NCI-H146 treated with DMSO at 0.1 percent for 48 hours (cell line): ENCODE measurements around the gene NEU1.

Experiments used
- DNase-seq: peaks from one replicate; lab custom pipeline; 2025; ENCODE audit not compliant: unreplicated experiment; lab: John Stamatoyannopoulos, UW

The NEU1 gene

DNA sequence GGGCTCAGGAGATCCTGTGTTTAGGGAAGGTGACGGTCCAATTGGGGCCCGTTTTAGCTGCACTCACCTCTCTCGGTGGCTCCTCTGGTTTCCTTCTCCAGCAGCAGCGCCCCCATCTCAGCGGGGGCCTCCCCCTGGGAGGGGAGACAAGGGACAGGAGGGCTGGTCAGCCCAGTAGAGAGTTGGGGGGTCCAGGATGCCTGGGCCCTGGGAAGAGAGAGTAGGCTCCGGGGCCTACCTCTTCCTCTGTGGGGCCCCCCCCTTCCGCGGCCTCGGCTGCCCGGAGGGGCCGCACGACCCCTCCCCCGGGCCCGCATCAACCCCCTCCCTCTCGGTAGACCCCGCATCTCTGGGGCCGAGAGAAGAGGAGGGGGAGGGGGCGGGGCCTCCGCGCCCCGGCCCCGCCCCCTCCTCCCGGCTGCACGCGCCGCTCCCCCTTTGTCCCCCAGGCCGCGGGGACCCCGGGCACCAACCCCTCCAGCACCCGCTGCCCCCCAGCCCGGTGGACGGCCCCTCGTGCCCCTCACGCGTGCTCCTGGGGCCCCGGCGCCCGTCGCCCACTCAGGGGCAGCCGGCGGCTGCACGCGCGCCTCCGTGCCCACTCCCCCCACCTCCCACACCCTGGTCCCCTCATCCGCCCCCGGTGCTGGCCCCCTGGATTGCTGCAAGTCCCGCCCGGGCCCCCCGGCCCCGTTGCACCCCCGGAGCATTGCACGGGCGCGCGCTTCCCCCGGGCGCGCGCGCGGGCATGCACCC, 34.4 kb upstream of the NEU1 start:
- DNase-seq: no peak

GRCh38 chr6:31896493-31896855, 33.9 kb upstream of the NEU1 start:
- no peak for DNase-seq

- no peak for DNase-seq
Observed at GRCh38 chr6:31892821-31893220, 30.2 kb upstream of the NEU1 start.

DNA sequence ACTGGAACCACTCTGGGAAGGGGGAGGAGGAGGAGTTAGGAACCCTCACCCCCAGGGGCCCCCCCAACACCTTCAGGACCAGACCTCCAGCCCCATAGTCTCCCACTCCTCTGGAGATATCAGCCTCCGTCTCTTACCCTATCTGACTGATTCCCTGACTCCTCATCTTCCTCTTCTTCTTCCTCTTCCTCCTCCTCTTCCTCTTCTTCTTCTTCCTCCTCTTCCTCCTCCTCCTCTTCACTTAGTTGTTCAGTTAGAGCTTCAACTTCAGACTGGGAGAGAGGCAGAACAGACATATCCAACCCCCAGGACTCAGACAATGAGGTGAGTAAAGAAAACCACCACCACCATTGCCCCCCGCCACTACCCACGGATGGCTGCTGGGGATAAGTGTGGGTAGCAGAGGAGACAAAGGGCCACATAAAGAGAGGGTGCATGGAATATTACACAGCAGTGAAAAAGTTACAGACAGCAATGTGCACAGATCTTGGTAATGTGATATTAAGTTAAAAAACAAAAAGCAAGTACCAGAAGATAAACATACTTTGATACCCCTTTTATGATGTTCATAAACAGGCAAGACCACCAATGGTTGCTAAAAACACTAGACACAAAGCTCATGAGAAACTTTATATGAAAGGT, 26.8 kb upstream of the NEU1 start:
- no peak for DNase-seq

DNA sequence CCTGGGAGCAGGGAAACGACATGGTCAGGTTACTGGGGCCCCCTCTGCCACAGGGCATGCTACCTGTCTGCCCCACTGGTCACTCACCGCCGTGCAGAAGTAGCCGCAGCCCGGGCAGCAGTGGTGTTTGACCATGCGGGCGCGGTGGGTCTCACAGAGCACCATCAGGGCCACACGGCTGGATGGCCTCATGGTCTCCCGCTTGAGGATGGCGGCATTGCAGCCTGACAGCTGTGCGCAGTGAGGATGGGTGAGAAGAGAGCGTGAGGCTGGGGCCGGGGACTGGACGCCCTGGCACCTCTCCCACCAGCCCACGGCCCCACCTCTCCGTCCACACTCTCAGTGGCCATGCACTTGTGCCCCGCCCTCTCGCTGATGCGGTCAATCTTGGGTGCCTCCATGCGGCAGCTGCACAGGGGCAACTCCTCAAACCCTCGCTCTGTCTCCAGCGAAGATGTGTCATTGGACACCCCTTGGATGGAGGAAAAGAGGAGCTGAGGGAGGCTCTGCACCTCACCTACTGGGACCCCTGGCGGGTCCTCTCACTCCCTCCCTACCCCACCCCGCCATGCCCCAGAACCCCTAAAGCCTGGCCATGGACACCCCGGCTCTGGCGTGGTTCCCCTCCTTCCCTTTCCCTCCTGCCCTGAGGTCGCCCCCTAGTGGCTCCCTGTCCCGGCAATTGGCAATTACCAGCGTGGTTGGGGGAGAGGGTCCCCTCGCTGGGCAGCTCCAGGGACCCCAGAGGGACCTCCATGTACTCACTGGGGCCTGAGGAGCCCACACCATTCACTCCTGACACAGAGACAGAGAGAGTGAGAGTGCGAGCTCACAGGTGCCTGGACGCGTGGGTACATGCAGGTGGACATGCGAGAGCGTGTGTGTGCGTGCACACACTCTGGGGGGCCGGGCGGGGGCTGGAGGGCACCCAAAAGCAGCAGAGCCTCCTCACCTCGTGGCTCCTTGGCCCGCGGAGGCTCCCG, 25.9 kb upstream of the NEU1 start:
- no peak for DNase-seq

- DNase-seq: no peak
Observed at GRCh38 chr6:31887173-31888007, 24.8 kb upstream of the NEU1 start.

GRCh38 chr6:31886541-31886991, 23.9 kb upstream of the NEU1 start:
- no peak for DNase-seq

- no peak for DNase-seq
Observed at GRCh38 chr6:31884528-31885035, 22.0 kb upstream of the NEU1 start.

DNA sequence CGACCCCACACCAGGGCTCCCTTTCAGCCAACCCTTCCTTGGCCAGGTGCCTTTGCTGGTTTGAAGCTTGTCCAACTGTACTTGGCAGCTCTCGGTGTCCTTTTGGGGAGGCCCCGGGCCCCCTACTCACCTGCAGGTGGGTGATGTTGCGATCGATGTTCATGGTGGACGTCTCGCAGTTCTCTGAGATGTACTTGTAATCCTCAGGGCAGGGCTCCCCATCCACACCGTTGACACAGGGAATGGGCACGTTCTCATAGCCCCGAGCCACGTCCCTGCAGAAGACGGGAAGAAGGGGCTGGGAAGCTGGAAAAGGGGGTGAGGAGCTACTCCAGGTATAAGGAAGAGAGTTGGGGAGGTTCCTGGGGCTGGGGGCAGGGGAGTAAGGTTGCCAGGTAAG, 21.1 kb upstream of the NEU1 start:
- DNase-seq: no peak

GRCh38 chr6:31882344-31882743, 19.7 kb upstream of the NEU1 start:
- DNase-seq: no peak

DNA sequence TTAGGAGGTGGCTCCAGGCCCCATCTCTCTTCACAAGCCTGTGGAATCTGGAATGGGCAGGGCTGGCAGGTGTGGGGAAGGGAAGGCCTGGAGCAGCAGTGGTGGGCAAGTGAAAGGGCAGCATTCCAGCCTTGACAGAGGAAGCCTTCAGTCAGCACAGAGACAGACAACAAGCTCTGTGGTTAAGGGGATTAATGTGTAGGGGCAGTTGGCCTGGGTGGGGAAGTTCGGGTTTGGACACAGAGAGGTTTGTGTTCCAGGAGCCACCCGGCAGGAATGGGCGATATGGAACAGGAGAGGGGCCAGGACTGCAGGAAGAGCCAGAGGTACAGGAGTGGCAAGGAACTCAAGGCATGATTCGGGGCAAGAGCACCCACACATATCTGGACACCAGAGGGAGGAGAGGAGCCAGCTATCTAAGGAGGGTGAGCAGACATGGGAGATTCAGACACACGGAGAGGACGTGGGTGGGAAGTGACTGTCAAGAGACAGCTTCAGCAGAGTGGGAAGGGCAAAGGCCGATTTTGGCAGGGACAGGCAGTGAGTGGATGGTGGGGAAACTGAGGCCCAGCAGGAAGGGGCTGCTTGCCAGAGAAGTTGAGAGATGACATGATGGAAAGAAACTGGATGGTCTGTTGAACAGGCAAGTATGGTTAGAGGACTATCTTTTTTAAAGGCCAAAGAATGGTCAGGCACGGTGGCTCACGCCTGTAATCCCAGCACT, 18.7 kb upstream of the NEU1 start:
- DNase-seq: no peak

- DNase-seq: no peak
Observed at GRCh38 chr6:31880616-31881015, 18.0 kb upstream of the NEU1 start.

GRCh38 chr6:31879901-31880300, 17.3 kb upstream of the NEU1 start:
- no peak for DNase-seq

DNA sequence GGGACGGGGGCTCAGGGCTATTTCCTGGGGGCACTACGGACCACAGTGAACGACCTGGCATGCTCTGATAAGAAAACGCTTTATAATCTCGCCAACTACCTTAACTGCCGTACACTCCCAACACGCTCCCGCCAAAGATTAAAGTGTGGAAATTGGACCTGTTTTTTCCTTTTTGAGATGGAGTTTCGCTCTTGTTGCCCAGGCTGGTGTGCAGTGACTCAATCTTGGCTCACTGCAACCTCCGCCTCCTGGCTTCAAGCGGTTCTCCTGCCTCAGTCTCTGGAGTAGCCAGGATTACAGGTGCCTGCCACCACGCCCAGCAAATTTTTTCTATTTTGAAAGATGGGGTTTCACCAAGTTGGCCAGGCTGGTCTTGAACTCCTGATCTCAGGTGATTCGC, 16.5 kb upstream of the NEU1 start:
- no peak for DNase-seq

DNA sequence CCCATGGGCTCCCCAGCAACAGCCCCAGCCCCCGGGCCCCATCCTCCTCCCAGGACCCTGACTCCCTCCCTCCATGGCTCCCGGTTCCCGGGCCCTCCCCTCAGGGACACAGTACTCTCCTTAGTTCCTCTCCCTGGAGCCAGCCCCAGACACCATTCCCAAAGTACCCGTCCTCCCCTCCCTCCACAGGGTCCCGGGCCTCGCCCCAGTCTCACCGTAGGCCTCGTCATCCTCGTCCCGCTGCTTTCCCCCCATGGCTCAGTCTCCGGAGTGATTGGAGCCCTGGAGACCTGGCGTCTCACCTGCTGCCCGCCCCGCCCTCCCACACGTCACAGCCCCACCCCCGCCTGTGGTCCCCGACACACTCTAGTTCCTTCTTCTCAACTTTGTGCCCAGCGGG, 16.1 kb upstream of the NEU1 start, which contains the start of gene SLC44A4:
TSS of gene SLC44A4 (minus strand) at position 272 of the 400 bp plus-strand sequence. CDS start at position 255, 17 bp downstream.
- DNase-seq: no peak

- no peak for DNase-seq
Observed at GRCh38 chr6:31878222-31878621, 15.6 kb upstream of the NEU1 start.

DNA sequence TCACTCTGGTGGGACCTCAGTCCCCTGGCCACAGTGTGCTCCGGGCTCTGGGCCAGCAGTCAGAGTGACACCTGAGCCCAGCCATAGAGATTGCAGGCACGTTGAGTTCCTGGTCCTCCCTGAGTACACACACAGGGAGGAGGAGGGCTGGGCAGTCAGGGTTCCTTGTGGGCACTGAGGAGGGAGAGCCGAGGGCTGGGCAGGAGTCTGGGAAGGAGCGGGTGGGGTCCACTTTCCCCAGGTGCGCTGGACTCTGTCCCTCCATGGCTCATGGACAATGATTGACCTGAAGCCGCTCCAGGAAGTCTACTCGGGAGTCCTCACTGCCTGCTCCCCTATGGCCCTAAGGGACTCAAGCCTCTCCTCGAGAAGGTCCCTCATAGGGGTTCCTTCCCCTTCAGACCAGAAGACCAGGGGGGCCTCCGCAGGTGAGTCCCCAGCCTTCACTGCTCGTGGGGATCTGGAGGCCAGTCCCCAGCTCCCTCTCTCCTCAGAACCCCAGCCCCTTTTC, 15.1 kb upstream of the NEU1 start:
- no peak for DNase-seq

DNA sequence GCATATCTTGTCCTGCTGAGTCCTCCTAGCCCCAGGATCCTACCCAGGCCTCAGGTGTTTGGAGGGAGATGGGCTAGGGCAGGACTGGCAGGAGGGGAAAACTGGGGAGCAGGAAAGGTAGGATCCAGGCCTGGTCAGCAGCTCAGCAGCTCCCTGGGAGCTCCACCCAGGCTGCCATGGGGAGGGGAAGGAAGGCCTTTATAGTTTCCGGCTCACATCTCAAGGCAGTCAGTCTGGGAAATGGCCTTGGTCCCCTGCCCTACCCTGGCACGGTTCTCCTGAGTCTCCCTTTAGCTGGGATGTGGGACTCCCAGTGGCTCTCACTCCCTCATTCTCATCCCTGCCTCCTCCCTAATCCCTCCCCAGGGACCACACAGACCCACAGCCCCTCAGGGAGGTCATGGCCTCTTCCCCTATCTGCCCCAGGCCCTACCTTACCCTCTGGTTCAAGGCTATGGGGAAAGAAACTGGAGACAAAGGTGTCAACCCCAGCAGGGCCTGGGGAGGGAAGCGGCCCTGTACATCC, 14.6 kb upstream of the NEU1 start:
- DNase-seq: no peak

GRCh38 chr6:31876357-31876756, 13.7 kb upstream of the NEU1 start:
- DNase-seq: no peak
